Activated CD8-positive, alpha-beta T cell treated with anti-CD3 and anti-CD28 coated beads for 36 hours (primary cell): ENCODE measurements around the gene CRTAC1. TPM values are rescaled to one million over a fixed set of nuclear protein-coding genes. Genes with fewer than 3 reads are reported as not detected.
A peak's percentile ranks its signal among the peaks of the same experiment; 100 is the strongest.

Source experiments
- ATAC-seq: fragments of 200-7000 bp; cut with Tn5 transposase; one replicate; pipeline ENCODE4 v1.10.0; 2021; ENCODE audit warnings: mild to moderate bottlenecking, moderate library complexity
- CTCF ChIA-PET: fragments of 350-600 bp; sonication (Branson Sonifier 250); formaldehyde crosslinking; loops from one replicate; lab custom pipeline; 2021; ENCODE audit warnings: antibody characterized with exemption; lab: Charles Lee
- POLR2A ChIA-PET: fragments of 350-600 bp; sonication (Branson Sonifier 250); formaldehyde crosslinking; loops from one replicate; lab custom pipeline; 2021; ENCODE audit warnings: antibody characterized with exemption; lab: Charles Lee
- DNase-seq: peaks from one replicate; pipeline ENCODE4 v3.0.0-alpha.2; 2020
- H3K27ac Mint-ChIP-seq: one replicate; pipeline ENCODE4 v1.8.0; 2021; ENCODE audit warnings: mild to moderate bottlenecking, mixed read lengths
- H3K27me3 Mint-ChIP-seq: one replicate; pipeline ENCODE4 v1.8.0; 2021; ENCODE audit warnings: mixed read lengths
- H3K36me3 Mint-ChIP-seq: one replicate; pipeline ENCODE4 v1.8.0; 2021; ENCODE audit warnings: low read depth, mixed read lengths
- H3K4me1 Mint-ChIP-seq: one replicate; pipeline ENCODE4 v1.8.0; 2021; ENCODE audit warnings: low read depth, mixed read lengths
- H3K4me3 Mint-ChIP-seq: one replicate; pipeline ENCODE4 v1.8.0; 2021; ENCODE audit warnings: mild to moderate bottlenecking, moderate library complexity, mixed read lengths
- H3K9me3 Mint-ChIP-seq: one replicate; pipeline ENCODE4 v1.8.0; 2021; ENCODE audit warnings: mixed read lengths
- intact Hi-C: fragments of 100-400 bp; cut with micrococcal nuclease; formaldehyde crosslinking; loops from one replicate; pipeline ENCODE4 v1.10.0; 2022
- total RNA-seq, 2 experiments: library from RNA; stranded (reverse); gene quantifications; one replicate each; pipeline ENCODE4 v1.2.3, GENCODE V29; 2021
- TF ChIP-seq, protein P1 (sequence below): fragments of 200-600 bp; IDR thresholded peaks from one replicate; pipeline ENCODE4 v1.8.0; 2022; ENCODE audit warnings: antibody characterized with exemption, mild to moderate bottlenecking

Gene CRTAC1
- total RNA-seq, 2 experiments from 2014 or later, result not detected

- intact Hi-C loops, result no loop called here
- DNase-seq (peak; percentile 12), ATAC-seq (no peak)
- no peaks in the 10 kb centered on the region for H3K36me3 Mint-ChIP-seq
- peaks cover 4% of the 10 kb centered on the region for H3K4me1 Mint-ChIP-seq
- no peaks in the 10 kb centered on the region for H3K9me3 Mint-ChIP-seq
- CTCF ChIA-PET, result interaction anchor here (1.1 to 1.3 kb wide), 2 partner anchors 20 to 39 kb away, joined by 3 read pairs; no protein-coding TSS in a partner anchor
- H3K4me3 Mint-ChIP-seq, result no peak overlapping the region
- no peak overlapping the region for H3K27ac Mint-ChIP-seq
- TF ChIP-seq, protein P1, sequence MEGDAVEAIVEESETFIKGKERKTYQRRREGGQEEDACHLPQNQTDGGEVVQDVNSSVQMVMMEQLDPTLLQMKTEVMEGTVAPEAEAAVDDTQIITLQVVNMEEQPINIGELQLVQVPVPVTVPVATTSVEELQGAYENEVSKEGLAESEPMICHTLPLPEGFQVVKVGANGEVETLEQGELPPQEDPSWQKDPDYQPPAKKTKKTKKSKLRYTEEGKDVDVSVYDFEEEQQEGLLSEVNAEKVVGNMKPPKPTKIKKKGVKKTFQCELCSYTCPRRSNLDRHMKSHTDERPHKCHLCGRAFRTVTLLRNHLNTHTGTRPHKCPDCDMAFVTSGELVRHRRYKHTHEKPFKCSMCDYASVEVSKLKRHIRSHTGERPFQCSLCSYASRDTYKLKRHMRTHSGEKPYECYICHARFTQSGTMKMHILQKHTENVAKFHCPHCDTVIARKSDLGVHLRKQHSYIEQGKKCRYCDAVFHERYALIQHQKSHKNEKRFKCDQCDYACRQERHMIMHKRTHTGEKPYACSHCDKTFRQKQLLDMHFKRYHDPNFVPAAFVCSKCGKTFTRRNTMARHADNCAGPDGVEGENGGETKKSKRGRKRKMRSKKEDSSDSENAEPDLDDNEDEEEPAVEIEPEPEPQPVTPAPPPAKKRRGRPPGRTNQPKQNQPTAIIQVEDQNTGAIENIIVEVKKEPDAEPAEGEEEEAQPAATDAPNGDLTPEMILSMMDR, result no peak
- POLR2A ChIA-PET, result interaction anchor here (0.6 kb wide), 1 partner anchor 26 kb away, joined by 3 read pairs; no protein-coding TSS in a partner anchor
- peaks cover 11% of the 10 kb centered on the region for H3K27me3 Mint-ChIP-seq
Measured at GRCh38 chr10:98006266-98006665, 24.2 kb downstream of the CRTAC1 start.

GRCh38 chr10:98001736-98002135, 28.7 kb downstream of the CRTAC1 start:
- no peaks in the 10 kb centered on the region for H3K36me3 Mint-ChIP-seq
- no peak overlapping the region for H3K27ac Mint-ChIP-seq
- DNase-seq (no peak), ATAC-seq (no peak)
- TF ChIP-seq, protein P1, result no peak
- peaks cover 11% of the 10 kb centered on the region for H3K27me3 Mint-ChIP-seq
- H3K9me3 Mint-ChIP-seq, result peaks cover 4% of the 10 kb centered on the region
- ChIA-PET POLR2A (no interaction called here), CTCF (interaction anchor here (1.7 kb wide), 1 partner anchor 44 kb away, joined by 5 read pairs; no protein-coding TSS in a partner anchor)
- intact Hi-C loops, result no loop called here
- H3K4me1 Mint-ChIP-seq, result peaks cover 4% of the 10 kb centered on the region
- no peak overlapping the region for H3K4me3 Mint-ChIP-seq

DNA sequence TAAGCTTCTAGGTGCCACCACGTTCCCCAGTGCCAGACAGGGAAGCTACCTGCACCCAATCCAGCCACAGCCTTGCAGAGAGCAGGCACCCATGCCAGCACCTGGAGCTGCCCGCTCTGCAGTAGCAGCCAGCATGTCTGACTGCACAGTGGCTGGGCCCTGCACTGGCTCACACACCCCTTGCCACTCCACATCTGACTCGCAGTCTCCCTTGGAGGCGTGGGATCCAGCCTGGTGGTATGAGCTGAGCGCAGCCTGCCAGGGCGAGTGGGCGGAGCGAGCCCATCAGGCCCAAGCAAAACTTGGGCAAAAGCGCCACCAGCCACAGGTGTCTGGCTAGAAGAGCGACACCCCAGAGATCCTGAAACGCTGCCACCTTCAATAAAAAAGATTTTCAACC, 30.1 kb downstream of the CRTAC1 start:
- H3K4me3 Mint-ChIP-seq, result no peak overlapping the region
- no peaks in the 10 kb centered on the region for H3K4me1 Mint-ChIP-seq
- peaks cover 4% of the 10 kb centered on the region for H3K9me3 Mint-ChIP-seq
- intact Hi-C loops, result no loop called here
- H3K36me3 Mint-ChIP-seq, result no peaks in the 10 kb centered on the region
- no peak for DNase-seq
- H3K27ac Mint-ChIP-seq, result no peak overlapping the region
- ChIA-PET CTCF (no interaction called here), POLR2A (no interaction called here)
- TF ChIP-seq, protein P1, result no peak
- peaks cover 6% of the 10 kb centered on the region for H3K27me3 Mint-ChIP-seq
- no peak for ATAC-seq

- TF ChIP-seq, protein P1, result no peak
- no peak overlapping the region for H3K27ac Mint-ChIP-seq
- H3K4me1 Mint-ChIP-seq, result no peaks in the 10 kb centered on the region
- peaks cover 4% of the 10 kb centered on the region for H3K9me3 Mint-ChIP-seq
- intact Hi-C loops, result no loop called here
- peaks cover 6% of the 10 kb centered on the region for H3K27me3 Mint-ChIP-seq
- no peak for ATAC-seq
- H3K4me3 Mint-ChIP-seq, result no peak overlapping the region
- no peaks in the 10 kb centered on the region for H3K36me3 Mint-ChIP-seq
- DNase-seq, result no peak
- CTCF ChIA-PET, result no interaction called here
- POLR2A ChIA-PET, result no interaction called here
Measured at GRCh38 chr10:97999923-98000248, 30.5 kb downstream of the CRTAC1 start.

DNA sequence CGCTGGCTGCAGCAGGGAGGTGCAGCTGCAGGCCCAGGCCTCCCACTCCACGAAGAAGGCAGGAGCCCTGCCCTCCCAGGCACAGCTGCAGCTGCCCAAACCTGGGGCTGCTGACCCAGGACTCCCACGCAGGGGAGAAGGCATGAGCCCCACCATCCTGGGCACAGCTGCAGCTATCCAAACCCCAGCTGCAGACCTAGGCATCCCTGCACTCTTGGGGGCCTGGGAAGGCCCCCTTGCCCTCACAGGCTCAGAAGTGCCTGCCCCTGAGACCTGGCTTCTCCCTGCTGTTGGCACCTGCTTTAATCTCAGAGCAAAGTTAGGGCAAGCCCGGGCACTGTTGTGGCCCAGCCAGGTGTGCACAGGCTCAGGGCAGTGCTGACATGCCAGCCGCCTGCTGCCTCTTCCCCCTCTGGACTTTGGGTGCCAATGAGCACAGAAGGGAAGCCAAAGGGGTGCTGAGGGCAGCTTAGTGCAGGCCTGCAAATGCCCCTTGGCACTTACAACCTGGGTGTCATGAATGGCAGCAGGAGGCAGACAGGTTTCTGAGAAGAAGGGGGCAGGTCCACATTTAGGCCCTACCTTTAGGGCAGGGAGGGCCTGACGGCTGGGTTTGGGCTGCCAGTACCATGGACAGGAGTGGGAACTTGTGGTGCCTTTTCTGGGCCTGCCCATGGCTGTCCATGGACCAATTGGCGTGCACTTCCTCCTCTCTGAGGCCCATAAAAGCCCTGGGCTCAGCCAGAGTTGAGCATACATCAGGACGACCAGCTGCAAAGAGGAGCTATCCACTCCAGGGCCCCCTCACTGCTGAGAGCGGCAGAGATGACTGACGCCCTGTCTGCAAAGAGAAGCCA, 31.1 kb downstream of the CRTAC1 start:
- ChIA-PET CTCF (no interaction called here), POLR2A (no interaction called here)

More for the DNA sequence above, 31.1 kb downstream of the CRTAC1 start:
- H3K9me3 Mint-ChIP-seq, result peaks cover 4% of the 10 kb centered on the region
- H3K27ac Mint-ChIP-seq, result no peak overlapping the region
- no peak for ATAC-seq
- peaks cover 4% of the 10 kb centered on the region for H3K27me3 Mint-ChIP-seq
- TF ChIP-seq, protein P1, result no peak
- no peaks in the 10 kb centered on the region for H3K36me3 Mint-ChIP-seq
- intact Hi-C loops, result no loop called here
- no peaks in the 10 kb centered on the region for H3K4me1 Mint-ChIP-seq
- no peak for DNase-seq
- H3K4me3 Mint-ChIP-seq, result no peak overlapping the region
